HG02981 (cell line): Measurements from ENCODE around the gene TEX44.

ENCODE experiments used
- ATAC-seq: cut with Tn5 transposase; IDR thresholded peaks from one replicate; pipeline ENCODE4 v1.9.1; 2021; ENCODE audit warnings: mild to moderate bottlenecking, moderate library complexity; ENCODE audit not compliant: unreplicated experiment

TEX44 gene

DNA sequence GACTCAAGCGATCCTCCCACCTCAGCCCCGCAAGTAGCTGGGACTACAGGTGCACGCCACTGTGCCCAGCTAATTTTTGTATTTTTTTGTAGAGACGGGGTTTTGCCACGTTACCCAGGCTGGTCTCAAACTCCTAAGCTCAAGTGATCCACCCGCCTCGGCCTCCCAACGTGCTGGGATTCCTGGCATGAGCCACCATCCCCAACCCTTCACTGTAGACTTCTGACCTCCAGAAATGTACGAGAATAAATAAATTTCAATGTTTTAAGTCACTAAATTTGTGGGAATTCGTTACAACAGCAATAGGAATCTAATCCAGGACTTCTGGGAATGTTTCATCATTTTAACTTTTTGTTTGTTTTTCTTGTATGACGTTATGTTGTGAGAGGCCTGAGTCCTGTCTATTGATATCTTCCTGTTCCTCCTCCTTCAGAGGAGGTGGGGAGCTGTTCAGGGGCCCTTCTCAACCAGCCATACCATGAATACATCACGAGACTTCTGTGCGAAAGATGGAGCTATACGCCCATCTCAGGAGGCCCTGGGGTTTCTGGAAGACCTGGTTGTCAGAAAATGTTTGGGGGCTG, 40.0 kb downstream of the TEX44 start:
- no peak for ATAC-seq

DNA sequence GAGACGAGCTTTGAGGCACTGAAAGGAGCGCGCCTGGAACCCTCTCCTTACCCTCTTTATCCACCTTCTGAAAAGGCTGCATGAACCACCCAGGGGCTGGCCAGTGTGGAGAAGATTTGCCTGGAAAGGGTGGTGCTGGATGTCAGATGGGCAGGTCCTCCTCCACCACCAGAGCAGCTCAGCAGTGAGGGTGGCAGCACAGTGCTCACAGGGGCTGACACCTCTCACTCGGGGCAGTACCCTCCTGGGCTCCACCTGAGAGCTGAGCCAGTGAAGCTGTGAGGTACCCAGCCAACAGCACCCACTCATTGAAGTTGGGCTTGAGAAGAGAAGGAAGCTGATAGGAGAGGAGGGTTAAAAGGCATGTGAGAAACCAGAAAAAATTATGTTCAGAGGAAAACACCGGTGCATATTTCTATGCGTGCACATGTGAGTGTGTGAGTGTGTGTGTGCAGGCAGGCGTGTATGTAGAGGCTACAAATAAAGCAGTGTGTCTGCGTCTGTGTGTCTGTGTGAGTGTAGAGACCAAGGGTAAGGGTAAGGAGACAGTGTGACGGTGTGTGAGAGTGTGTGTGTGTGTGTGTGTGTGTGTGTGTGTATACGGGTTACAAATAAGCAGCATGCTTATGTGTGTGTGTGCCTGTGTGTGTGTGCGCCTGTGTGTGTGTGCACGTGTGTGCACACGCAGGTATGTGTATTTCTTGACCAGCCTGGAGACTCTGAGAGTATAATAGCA, 40.7 kb downstream of the TEX44 start:
- no peak for ATAC-seq

DNA sequence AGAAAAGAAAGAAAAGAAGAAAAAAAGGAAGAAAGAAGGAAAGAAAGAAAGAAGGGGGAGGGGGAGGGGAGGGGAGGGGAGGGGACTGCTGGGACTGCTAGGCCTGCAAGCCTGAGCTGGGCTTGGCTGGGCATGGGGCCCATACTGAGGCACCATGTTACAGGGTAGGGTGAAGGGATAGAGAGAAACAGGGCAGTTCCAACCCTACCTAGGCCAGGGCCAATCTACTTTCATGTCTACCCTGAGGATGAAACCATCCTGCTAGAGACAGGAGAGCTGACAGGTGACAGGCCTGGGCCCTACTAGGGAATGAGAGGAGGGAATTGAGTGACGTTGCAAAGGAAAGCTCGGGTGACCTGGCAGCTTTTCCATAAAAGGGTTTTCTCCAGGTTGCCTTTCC, 41.7 kb downstream of the TEX44 start:
- no peak for ATAC-seq

DNA sequence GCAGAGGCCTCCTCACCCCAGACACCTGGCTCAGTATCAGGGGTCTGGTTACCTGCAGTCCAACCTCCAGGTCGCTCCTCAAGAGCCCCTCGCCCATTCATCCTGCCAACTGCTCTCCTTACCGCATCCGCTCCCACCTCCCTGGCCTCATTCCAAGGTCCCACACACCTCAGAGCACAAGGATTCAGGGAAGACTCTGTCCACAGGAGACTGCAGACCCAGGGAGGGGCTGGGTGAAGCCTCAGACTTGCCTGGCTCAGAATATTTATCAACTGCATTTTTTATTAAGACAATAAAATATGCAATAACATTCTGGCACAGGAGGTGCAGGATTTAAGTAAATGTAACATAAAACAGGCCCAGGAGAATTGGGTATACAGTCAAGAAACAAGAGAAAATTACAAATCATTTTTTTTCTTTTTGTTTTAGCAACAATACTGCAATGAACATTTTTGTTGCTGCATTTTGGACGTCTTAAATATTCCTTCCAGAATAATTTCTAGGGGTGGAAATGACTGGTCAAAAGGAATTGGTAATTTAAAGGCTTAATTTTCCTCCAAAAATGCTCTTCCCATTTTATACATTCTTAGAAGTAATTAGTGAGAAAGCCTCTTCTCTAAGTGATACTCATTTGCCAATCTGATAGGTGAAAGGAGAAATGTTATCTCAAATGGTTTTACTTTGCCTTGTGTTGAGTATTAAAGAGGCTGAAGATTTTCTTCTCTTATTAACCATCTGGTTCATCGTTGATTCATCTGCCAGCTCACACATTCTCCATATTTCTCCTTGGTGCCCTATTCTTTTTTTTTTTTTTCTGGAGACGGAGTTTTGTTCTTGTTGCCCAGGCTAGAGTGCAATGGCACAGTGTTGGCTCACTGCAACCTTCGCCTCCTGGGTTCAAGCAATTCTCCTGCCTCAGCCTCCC, 42.5 kb downstream of the TEX44 start:
- no peak for ATAC-seq

DNA sequence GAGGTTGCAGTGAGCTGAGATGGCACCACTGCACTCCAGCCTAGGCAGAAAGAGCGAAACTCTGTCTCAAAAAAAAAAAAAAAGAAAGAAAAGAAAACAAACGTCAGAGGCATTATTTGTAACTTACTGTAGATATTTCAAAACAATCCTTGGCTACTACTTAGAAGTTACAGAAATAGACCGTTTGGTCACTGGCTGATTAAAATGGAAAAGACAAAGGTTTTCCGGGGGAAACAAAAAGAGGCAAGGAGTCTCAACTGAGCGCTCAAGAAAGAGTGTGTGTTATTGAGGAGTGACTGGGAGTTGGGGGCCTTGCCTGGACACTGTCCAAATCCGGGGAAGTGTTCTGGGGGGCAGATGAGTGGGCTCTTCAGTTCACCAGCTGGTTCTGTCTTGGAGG, 47.6 kb downstream of the TEX44 start:
- ATAC-seq = no peak

DNA sequence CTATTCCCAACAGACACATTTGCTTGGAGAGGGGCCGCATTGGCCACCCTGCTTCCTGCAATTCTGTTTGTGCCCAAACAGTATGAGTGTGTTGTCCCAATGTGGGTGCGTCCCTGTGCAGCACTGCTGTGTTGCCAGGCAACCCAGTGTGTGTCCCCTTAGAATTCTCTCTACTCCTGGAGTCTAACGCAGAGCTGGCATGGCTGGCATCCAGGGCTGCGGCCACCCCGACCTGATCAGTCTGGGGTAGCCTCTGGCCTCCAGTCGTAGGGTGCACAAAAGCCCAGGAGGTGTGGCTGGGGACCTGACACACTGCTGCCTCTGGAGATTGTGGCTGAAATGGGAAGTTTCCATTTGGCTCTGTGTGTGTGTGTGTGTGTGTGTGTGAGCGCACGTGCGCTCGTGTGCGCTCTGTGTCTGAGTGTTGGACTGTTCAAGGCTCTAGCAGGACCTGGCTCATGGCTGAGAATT, 48.0 kb downstream of the TEX44 start:
- no peak for ATAC-seq

DNA sequence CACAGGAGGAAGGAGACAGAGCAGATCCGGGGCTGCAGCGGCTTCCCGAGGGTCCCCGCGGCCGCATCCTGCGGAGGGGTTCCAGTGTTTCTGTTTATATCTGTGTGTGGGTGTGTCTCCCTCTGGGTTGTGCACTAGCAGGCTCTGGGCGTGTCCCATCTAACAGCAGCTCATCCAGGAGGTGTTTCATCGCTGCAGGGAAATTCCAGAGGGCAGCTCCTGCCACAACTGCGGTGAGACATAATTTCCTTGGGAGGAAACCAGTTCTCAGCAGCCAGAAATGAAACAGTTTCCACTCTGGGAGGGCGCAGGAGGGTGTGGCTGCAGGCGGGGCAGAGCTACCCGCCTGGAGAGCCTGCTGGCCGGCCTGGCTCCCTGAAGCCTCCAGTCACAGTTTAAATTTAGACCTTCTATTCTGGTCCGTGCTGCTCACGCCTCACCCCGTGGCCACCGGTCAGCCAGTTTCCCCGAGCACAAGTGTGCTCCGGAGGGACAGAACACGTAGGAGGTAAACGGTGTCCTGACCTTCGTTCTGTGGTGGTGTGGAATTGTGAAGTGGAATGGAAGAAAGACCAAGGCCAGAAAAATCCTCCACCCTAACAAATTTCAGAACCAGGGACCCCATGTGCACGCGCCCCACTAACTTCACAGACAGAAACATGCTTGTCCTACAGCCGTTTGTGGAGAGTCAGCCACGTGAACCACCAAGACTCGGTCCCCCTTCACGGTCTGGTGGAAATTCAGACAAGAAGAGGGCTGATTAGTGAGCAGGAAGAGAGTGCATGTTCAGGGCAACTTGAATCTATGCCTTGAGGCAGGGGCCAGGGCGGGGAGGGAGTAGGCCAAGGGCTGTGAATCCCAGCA, 50.2 kb downstream of the TEX44 start:
- ATAC-seq = peak; percentile 60

DNA sequence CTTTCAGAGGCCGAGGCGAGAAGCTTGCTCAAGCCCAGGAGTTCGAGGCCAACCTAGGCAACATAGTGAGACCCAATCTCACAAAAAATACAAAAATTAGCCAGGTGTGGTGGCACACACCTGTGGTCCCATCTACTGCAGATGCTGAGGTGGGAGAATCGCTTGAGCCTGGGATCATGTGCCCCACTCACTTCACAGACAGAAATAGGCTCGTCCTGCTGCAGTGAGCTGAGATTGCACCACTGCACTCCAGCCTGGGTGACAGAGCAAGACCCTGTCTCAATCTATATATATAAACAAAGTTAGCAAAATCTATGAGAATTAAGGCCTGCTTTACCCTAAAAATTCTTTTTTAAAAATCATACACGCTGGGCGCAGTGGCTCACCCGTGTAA, 50.8 kb downstream of the TEX44 start:
- ATAC-seq = no peak
